Brain pericyte (primary cell): ENCODE results near the gene CTNS.

ENCODE experiments used
- DNase-seq: peaks from one replicate; pipeline ENCODE4 v3.0.0-alpha.2; 2012; ENCODE audit warnings: low read depth, low spot score

CTNS gene

GRCh38 chr17:3622977-3623594 lies 13.5 kb upstream of the CTNS start:
- DNase-seq: no peak

- DNase-seq: no peak
These were observed 9.5 kb upstream of the CTNS start for GRCh38 chr17:3626831-3627768.

GRCh38 chr17:3627769-3628167 lies 8.8 kb upstream of the CTNS start:
- DNase-seq: no peak

GRCh38 chr17:3630781-3631180 lies 5.8 kb upstream of the CTNS start:
- no peak for DNase-seq

- no peak for DNase-seq
These were observed 4.3 kb upstream of the CTNS start for GRCh38 chr17:3632287-3632686.

GRCh38 chr17:3635474-3636153 lies 946 bp upstream of the CTNS start:
- no peak for DNase-seq

- no peak for DNase-seq
These were observed 381 bp downstream of the CTNS start for GRCh38 chr17:3636908-3637373.

GRCh38 chr17:3639981-3640596 lies 3.5 kb downstream of the CTNS start:
- no peak for DNase-seq

GRCh38 chr17:3641014-3641413 lies 4.5 kb downstream of the CTNS start:
- no peak for DNase-seq

GRCh38 chr17:3641717-3642486 lies 5.3 kb downstream of the CTNS start:
- no peak for DNase-seq

GRCh38 chr17:3643889-3644349 lies 7.4 kb downstream of the CTNS start:
- no peak for DNase-seq

GRCh38 chr17:3645310-3645709 lies 8.8 kb downstream of the CTNS start:
- no peak for DNase-seq

- no peak for DNase-seq
These were observed 10.7 kb downstream of the CTNS start for GRCh38 chr17:3647251-3647650.

GRCh38 chr17:3647769-3648555 lies 11.4 kb downstream of the CTNS start:
- no peak for DNase-seq

- no peak for DNase-seq
These were observed 19.2 kb downstream of the CTNS start for GRCh38 chr17:3655766-3656165.

GRCh38 chr17:3656353-3656752 lies 19.8 kb downstream of the CTNS start:
- no peak for DNase-seq

GRCh38 chr17:3656755-3657587 lies 20.4 kb downstream of the CTNS start:
- DNase-seq: no peak

GRCh38 chr17:3657588-3657869 lies 21.0 kb downstream of the CTNS start:
- DNase-seq: no peak
